Putamen (tissue), 1 donor: ENCODE measurements around the gene KLHL13.

Source experiments
- DNase-seq: peaks from one replicate; pipeline ENCODE4 v3.0.0-alpha.2; 2016; ENCODE audit warnings: low spot score

KLHL13 gene

GRCh38 chrX:117854806-117855205, 261.8 kb downstream of the KLHL13 start:
- DNase-seq: no peak

- no peak for DNase-seq
Measured at GRCh38 chrX:117851025-117851424, 265.6 kb downstream of the KLHL13 start.
